Keratinocyte (primary cell): Measurements from ENCODE around the gene CTSD. TPM values are rescaled to one million over a fixed set of nuclear protein-coding genes. Genes with fewer than 3 reads are reported as not detected.

Source experiments
- DNase-seq: peaks from one replicate; pipeline ENCODE4 v3.0.0-alpha.2; 2011; ENCODE audit warnings: low read depth, missing footprints, low spot score
- FAIRE-seq: peaks from 2 replicates; lab custom pipeline; 2011; peaks lifted over from hg19 to GRCh38; lab: Jason Lieb, UNC
- H2AFZ ChIP-seq: 2 replicates; pipeline ENCODE4 v1.6.0; 2012; ENCODE audit warnings: low read length, control low read depth, inconsistent platforms; ENCODE audit not compliant: control insufficient read depth
- H3K27ac ChIP-seq: 2 replicates; pipeline ENCODE4 v1.5.1; 2011; ENCODE audit warnings: low read length; ENCODE audit not compliant: control insufficient read depth, insufficient read depth
- H3K27me3 ChIP-seq: 3 replicates; pipeline ENCODE4 v1.6.0; 2011; ENCODE audit warnings: low read length; ENCODE audit not compliant: control insufficient read depth, insufficient read depth; ENCODE audit errors: extremely low read depth
- H3K36me3 ChIP-seq, 2 experiments: 2 replicates in 1 of 2; 3 replicates in 1 of 2; pipeline ENCODE4 v1.5.1; 2011; ENCODE audit warnings: low read length in 2 of 2, mild to moderate bottlenecking in 1 of 2; ENCODE audit not compliant: control insufficient read depth in 2 of 2, insufficient read depth in 2 of 2; ENCODE audit errors: extremely low read depth in 1 of 2
- H3K4me1 ChIP-seq: 3 replicates; pipeline ENCODE4 v1.5.1; 2011; ENCODE audit warnings: low read length; ENCODE audit not compliant: control insufficient read depth, insufficient read depth; ENCODE audit errors: extremely low read depth
- H3K4me2 ChIP-seq: 3 replicates; pipeline ENCODE4 v1.6.0; 2011; ENCODE audit warnings: low read depth, low read length; ENCODE audit not compliant: control insufficient read depth, insufficient read depth; ENCODE audit errors: extremely low read depth
- H3K4me3 ChIP-seq, 3 experiments: fragments of 200-600 bp in 1 of 3; sonication (generic) in 1 of 3; 2 replicates in 2 of 3; 3 replicates in 1 of 3; pipeline ENCODE4 v1.5.1; 2011 to 2016; ENCODE audit warnings: low read length in 3 of 3, mild to moderate bottlenecking in 3 of 3, control low read depth in 2 of 3, inconsistent platforms in 1 of 3, low read depth in 1 of 3, mixed read lengths in 1 of 3, mixed run types in 1 of 3, moderate library complexity in 1 of 3; ENCODE audit not compliant: control insufficient read depth in 2 of 3, insufficient read depth in 2 of 3; ENCODE audit errors: extremely low read depth in 1 of 3
- H3K79me2 ChIP-seq: 2 replicates; pipeline ENCODE4 v1.6.0; 2012; ENCODE audit warnings: low read length; ENCODE audit not compliant: control insufficient read depth, insufficient read depth
- H3K9ac ChIP-seq: 3 replicates; pipeline ENCODE4 v1.6.0; 2011; ENCODE audit warnings: low read length; ENCODE audit not compliant: control insufficient read depth, insufficient read depth; ENCODE audit errors: extremely low read depth
- H3K9me1 ChIP-seq: 3 replicates; pipeline ENCODE4 v1.6.0; 2011; ENCODE audit warnings: low read length; ENCODE audit not compliant: control insufficient read depth, insufficient read depth; ENCODE audit errors: extremely low read depth
- H3K9me3 ChIP-seq: 2 replicates; pipeline ENCODE4 v1.5.1; 2012; ENCODE audit warnings: low read depth, low read length; ENCODE audit not compliant: control insufficient read depth
- H4K20me1 ChIP-seq: 3 replicates; pipeline ENCODE4 v1.6.0; 2011; ENCODE audit warnings: low read length; ENCODE audit not compliant: control insufficient read depth, insufficient read depth; ENCODE audit errors: extremely low read depth
- EZH2 ChIP-seq: IDR thresholded peaks from one replicate; pipeline ENCODE4 v1.6.1; 2012; ENCODE audit warnings: inconsistent platforms, mild to moderate bottlenecking, low read length, moderate library complexity
- dilution Hi-C: fragments of 300-500 bp; cut with MboI; formaldehyde crosslinking; loops from one replicate; pipeline ENCODE4 v1.7.0; 2020; ENCODE audit warnings: low sequenced_read_pairs; ENCODE audit not compliant: extremely low pct_ligation_motif_present
- polyA plus RNA-seq, 5 experiments: library from polyadenylated mRNA; depleted of rRNA in 3 of 5; stranded (reverse) in 3 of 5; stranded (forward) in 1 of 5; unstranded in 1 of 5; fragments of >200 nt; gene quantifications; 1 replicate in 1 of 5; 2 replicates in 3 of 5; 3 replicates in 1 of 5; pipeline versions ENCODE4 v1.2.1 to v1.2.3, GENCODE V29; 2011 to 2012; ENCODE audit warnings: missing spikeins in 2 of 5, low read depth in 1 of 5, low replicate concordance in 1 of 5
- TF ChIP-seq, protein P1 (sequence below), 3 experiments: IDR thresholded peaks in 1 of 3; conservative IDR thresholded peaks in 1 of 3; optimal IDR thresholded peaks in 1 of 3; 2 replicates in 2 of 3; 3 replicates in 1 of 3; pipeline versions ENCODE3 to v1.5.1; 2011; ENCODE audit warnings: low read length in 3 of 3, mild to moderate bottlenecking in 3 of 3, moderate library complexity in 2 of 3, control low read depth in 1 of 3, inconsistent platforms in 1 of 3; ENCODE audit not compliant: insufficient read depth in 2 of 3; ENCODE audit errors: extremely low read depth in 1 of 3

The CTSD gene
- polyA plus RNA-seq, 1 donor (not counting 4 experiments of a cell fraction or from before 2014, with no cell fraction given) = 152 TPM

- Histone ChIP-seq H3K9me1 (no peaks in the 10 kb centered on the region), H3K4me3 (no peak overlapping the region), H3K36me3 (no peaks in the 10 kb centered on the region), H3K9me3 (no peaks in the 10 kb centered on the region), H3K27ac (no peak overlapping the region), H3K4me2 (no peak overlapping the region), H3K9ac (no peak overlapping the region), H3K4me1 (peaks cover 29% of the 10 kb centered on the region), H3K79me2 (no peaks in the 10 kb centered on the region), H2AFZ (no peak overlapping the region), H4K20me1 (no peaks in the 10 kb centered on the region), H3K27me3 (peaks cover under 1% of the 10 kb centered on the region)
- TF ChIP-seq, protein P1, sequence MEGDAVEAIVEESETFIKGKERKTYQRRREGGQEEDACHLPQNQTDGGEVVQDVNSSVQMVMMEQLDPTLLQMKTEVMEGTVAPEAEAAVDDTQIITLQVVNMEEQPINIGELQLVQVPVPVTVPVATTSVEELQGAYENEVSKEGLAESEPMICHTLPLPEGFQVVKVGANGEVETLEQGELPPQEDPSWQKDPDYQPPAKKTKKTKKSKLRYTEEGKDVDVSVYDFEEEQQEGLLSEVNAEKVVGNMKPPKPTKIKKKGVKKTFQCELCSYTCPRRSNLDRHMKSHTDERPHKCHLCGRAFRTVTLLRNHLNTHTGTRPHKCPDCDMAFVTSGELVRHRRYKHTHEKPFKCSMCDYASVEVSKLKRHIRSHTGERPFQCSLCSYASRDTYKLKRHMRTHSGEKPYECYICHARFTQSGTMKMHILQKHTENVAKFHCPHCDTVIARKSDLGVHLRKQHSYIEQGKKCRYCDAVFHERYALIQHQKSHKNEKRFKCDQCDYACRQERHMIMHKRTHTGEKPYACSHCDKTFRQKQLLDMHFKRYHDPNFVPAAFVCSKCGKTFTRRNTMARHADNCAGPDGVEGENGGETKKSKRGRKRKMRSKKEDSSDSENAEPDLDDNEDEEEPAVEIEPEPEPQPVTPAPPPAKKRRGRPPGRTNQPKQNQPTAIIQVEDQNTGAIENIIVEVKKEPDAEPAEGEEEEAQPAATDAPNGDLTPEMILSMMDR (optimal IDR thresholded peaks at IDR 0.05 in 1 of 3, IDR thresholded peaks at IDR 0.05 in 1 of 3, conservative IDR thresholded peaks at IDR 0.05 in 1 of 3; ENCODE audit: extremely low read depth in 1 of 3, insufficient read depth in 2 of 3, low read length in 3 of 3) = no peak
- dilution Hi-C loops = no loop called here
- no peak for FAIRE-seq
- no peak for DNase-seq
Observed at GRCh38 chr11:1773994-1774550, 10.3 kb upstream of the CTSD start.

GRCh38 chr11:1773131-1773993 lies 9.6 kb upstream of the CTSD start:
- Histone ChIP-seq H3K4me1 (peaks cover 31% of the 10 kb centered on the region), H3K9ac (no peak overlapping the region), H3K9me3 (no peaks in the 10 kb centered on the region), H3K79me2 (no peaks in the 10 kb centered on the region), H4K20me1 (no peaks in the 10 kb centered on the region), H3K9me1 (no peaks in the 10 kb centered on the region), H3K4me2 (no peak overlapping the region), H3K27ac (no peak overlapping the region), H2AFZ (no peak overlapping the region), H3K4me3 (no peak overlapping the region), H3K27me3 (no peaks in the 10 kb centered on the region), H3K36me3 (no peaks in the 10 kb centered on the region)
- DNase-seq (no peak), FAIRE-seq (no peak)
- TF ChIP-seq, protein P1 (optimal IDR thresholded peaks at IDR 0.05 in 1 of 3, IDR thresholded peaks at IDR 0.05 in 1 of 3, conservative IDR thresholded peaks at IDR 0.05 in 1 of 3; ENCODE audit: extremely low read depth in 1 of 3, insufficient read depth in 2 of 3, low read length in 3 of 3) = no peak
- no peak for TF ChIP-seq EZH2
- dilution Hi-C loops = no loop called here
